Kidney epithelial cell (primary cell): ENCODE results near the gene VEGFB. TPM values are rescaled to one million over a fixed set of nuclear protein-coding genes. Genes with fewer than 3 reads are reported as not detected.

ENCODE experiments used
- DNase-seq: peaks from one replicate; pipeline ENCODE4 v3.0.0-alpha.2; 2010; ENCODE audit warnings: low read depth
- H3K27me3 ChIP-seq: 2 replicates; pipeline ENCODE4 v1.6.0; 2011; ENCODE audit warnings: low read length; ENCODE audit not compliant: control insufficient read depth, insufficient read depth
- H3K36me3 ChIP-seq: 2 replicates; pipeline ENCODE4 v1.5.1; 2011; ENCODE audit warnings: low read length; ENCODE audit not compliant: control insufficient read depth, insufficient read depth
- H3K4me3 ChIP-seq: 2 replicates; pipeline ENCODE4 v1.5.1; 2011; ENCODE audit warnings: low read depth, mild to moderate bottlenecking, control low read depth, low read length
- total RNA-seq: library from RNA; depleted of rRNA; stranded (reverse); fragments of >200 nt; gene quantifications from 2 replicates; pipeline ENCODE4 v1.2.3, GENCODE V29; 2015
- TF ChIP-seq, protein P1 (sequence below): IDR thresholded peaks from 2 replicates; pipeline ENCODE4 v1.5.1; 2011; ENCODE audit warnings: mild to moderate bottlenecking, moderate library complexity, low read length, control low read depth, inconsistent platforms; ENCODE audit not compliant: insufficient read depth, poor library complexity, severe bottlenecking

VEGFB gene
- total RNA-seq, 1 donor from 2014 or later = 54.7 TPM

DNA sequence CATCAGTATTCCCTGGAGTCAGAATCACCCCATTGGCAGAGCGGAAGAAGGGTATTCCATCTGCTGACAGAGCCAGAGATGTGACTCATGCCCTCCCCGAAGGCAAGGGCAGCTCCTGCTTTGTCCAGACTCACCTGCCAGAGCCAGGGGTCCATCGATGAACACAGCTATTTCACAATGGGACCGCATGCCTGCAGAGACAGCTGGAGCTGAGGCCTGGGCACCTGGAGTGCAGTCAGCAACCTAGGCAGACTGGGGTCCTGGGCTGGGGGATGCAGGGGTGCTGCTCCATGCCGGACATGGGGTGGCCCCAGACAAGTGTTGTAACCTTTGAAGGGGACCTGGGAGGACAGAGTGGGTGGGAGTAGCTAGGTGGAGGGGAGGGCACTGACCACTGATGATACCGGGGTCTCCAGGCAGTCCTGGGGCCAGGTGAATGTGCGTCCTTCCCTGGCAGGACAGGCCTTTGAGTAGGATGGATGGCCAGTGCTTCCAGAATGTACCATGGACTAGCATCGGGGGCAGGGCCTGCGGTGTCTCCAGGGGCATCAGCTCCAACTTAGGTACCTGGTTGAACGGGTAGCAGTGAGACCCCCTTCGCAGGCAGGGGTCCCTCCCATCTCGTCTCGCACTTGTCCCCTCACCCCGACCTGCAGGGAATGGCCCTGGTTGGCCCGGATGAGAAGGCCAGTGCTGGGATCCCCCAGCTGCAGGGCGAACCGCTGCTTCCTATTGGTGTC, 10.1 kb upstream of the VEGFB start:
- Histone ChIP-seq H3K4me3 (no peak overlapping the region), H3K27me3 (no peaks in the 10 kb centered on the region), H3K36me3 (peaks cover 1% of the 10 kb centered on the region)
- TF ChIP-seq, protein P1, sequence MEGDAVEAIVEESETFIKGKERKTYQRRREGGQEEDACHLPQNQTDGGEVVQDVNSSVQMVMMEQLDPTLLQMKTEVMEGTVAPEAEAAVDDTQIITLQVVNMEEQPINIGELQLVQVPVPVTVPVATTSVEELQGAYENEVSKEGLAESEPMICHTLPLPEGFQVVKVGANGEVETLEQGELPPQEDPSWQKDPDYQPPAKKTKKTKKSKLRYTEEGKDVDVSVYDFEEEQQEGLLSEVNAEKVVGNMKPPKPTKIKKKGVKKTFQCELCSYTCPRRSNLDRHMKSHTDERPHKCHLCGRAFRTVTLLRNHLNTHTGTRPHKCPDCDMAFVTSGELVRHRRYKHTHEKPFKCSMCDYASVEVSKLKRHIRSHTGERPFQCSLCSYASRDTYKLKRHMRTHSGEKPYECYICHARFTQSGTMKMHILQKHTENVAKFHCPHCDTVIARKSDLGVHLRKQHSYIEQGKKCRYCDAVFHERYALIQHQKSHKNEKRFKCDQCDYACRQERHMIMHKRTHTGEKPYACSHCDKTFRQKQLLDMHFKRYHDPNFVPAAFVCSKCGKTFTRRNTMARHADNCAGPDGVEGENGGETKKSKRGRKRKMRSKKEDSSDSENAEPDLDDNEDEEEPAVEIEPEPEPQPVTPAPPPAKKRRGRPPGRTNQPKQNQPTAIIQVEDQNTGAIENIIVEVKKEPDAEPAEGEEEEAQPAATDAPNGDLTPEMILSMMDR = no peak
- no peak for DNase-seq

DNA sequence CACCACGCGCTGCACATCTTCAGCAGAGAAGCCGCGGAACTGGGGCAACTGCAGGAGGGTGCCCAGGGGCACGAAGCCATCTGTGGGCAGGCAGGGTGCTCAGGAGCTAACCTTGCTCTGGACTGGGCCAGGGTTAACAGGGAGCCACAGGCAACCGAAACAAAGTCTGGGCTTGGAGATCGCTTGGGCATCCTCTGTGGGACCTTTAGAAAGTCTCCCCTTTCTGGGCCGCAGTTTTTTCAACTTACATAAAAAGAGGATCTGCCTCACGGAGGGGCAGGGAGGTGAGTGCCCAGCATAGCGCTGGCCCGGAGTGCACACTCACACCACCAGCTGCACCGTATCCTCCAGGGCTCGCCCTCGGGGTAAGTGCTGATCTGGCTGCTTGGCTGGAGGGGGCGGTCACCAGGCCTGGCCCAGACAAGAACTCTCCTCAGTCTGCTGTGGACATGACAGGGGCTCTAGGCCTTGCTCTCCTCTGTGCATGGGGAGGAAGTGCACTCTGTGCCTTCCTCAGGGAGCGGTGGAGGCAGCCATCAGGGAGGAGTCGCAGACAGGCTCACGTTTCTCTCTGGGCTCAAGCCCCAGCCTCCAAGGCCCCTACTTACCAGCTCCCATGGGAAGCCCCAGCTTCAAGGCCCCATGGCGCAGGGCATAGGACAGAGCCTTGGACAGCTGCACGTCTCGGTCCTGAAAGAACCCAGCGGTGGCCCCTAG, 9.3 kb upstream of the VEGFB start:
- H3K27me3 ChIP-seq = no peaks in the 10 kb centered on the region
- H3K36me3 ChIP-seq = peaks cover 1% of the 10 kb centered on the region
- no peak for DNase-seq
- peak overlapping the region; percentile 93 for H3K4me3 ChIP-seq
- TF ChIP-seq, protein P1 = no peak

DNA sequence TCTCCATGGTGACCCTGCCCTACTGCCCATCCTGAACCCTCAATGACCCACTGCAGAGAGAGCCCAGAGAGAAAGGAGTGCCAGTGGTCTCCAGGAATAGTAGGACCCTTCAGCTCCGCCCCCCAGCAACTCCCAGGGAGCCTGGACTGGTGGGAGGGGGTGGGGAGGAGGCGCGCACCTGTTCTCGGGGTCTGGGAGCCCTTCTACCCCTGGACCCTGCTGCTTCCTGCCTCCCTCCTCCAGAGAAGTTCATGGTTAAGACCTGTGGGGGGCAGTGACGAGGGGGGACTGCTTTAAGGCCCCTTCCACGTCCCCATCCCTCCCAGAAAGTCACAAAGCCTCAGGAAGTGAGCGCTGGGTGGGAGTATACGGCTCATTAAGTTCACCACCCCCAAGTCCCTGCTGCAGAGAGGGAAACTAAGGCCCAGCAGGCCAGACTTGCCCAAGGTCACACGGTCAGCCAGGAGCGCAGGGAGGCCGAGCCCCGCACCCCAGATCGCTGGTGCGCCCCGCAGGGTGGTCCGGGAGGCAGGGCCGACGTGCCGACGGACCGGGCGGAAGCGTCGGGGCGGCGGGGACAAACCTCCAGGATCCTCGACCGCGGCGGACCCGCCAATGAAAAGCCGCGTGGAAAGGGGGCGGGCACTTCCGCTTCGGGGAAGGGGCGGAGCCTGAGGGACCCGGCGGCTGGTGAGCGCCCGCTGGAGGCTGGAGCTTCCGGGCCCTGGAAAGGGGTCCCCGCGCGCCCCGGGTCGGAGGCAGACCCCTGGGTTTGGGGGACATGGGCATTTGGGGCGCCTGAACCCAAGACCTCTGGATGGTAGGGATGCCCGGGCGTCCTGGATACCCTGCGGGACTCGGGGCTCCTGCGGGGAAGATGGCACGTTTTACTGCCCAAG, 8.5 kb upstream of the VEGFB start, which contains the start of the genes NUDT22 and TRPT1:
TSS of gene NUDT22 (plus strand) at position 667 of the 899 bp plus-strand sequence. CDS start 379 bp downstream, outside the sequence.
TSS of gene TRPT1 (minus strand) at position 579 of the 899 bp plus-strand sequence. CDS start at position 253, 326 bp downstream.
- TF ChIP-seq, protein P1 = peak; percentile 43
- H3K27me3 ChIP-seq = no peaks in the 10 kb centered on the region
- H3K4me3 ChIP-seq = peak within 1 kb of the TSS; percentile 93
- peaks cover 1% of the 10 kb centered on the region for H3K36me3 ChIP-seq
- no peak for DNase-seq

DNA sequence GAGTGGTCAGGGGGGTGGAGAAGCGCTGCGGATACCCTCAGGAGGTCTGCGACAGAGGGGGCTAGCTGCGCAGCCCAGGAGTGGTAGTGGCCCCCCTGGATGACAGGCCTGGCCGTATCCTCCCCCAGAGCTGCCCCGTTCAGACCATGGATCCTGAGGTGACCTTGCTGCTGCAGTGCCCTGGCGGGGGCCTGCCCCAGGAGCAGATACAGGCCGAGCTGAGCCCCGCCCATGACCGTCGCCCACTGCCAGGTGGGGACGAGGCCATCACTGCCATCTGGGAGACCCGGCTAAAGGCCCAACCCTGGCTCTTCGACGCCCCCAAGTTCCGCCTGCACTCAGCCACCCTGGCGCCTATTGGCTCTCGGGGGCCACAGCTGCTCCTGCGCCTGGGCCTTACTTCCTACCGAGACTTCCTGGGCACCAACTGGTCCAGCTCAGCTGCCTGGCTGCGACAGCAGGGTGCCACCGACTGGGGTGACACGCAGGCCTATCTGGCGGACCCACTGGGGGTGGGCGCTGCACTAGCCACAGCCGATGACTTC, 7.8 kb upstream of the VEGFB start:
- no peaks in the 10 kb centered on the region for H3K27me3 ChIP-seq
- peak overlapping the region; percentile 93 for H3K4me3 ChIP-seq
- DNase-seq = no peak
- TF ChIP-seq, protein P1 = no peak
- H3K36me3 ChIP-seq = peaks cover 1% of the 10 kb centered on the region

DNA sequence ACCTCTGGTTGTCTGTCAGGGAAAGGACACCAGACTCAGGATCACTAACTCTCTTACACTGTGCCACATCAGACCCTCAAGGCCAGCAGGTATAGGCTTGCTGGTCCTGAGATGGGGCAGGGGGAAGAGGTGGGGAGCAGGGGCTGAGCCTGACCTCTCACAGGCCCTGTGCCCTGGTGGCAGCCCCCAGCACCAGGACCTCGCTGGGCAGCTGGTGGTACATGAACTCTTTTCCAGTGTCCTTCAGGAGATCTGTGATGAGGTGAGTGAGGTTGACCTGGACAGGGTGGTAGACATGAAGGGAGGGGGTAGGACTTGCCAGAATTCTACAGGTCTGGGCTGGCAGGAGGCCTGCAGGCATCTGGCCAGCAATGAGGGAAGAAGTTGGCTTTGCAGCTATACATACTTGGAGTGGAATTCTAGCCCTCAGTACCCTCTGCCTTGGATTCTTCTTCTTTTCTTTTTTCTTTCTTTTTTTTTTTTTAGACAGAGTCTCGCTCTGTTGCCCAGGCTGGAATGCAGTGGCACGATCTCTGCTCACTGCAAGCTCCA, 6.9 kb upstream of the VEGFB start:
- Histone ChIP-seq H3K36me3 (peaks cover 1% of the 10 kb centered on the region), H3K4me3 (no peak overlapping the region), H3K27me3 (no peaks in the 10 kb centered on the region)
- DNase-seq = no peak
- TF ChIP-seq, protein P1 = no peak
